Heart left ventricle (tissue), 13 donors: ENCODE results near the gene ANKMY2.

ENCODE experiments used
- CTCF ChIP-seq, 12 donors: fragments of 200-600 bp; sonication (generic) in 4 of 12; IDR thresholded peaks; one replicate each; pipeline versions ENCODE4 v1.5.0 to v1.8.0; 2018 to 2022; ENCODE audit warnings: antibody characterized with exemption in 12 of 12, mild to moderate bottlenecking in 5 of 12
- POLR2A ChIP-seq, 2 donors: fragments of 450-650 bp; IDR thresholded peaks; one replicate each; pipeline ENCODE4 v1.6.1; 2017; ENCODE audit warnings: antibody characterized with exemption in 2 of 2, mild to moderate bottlenecking in 2 of 2, moderate library complexity in 2 of 2
- donor health status: ischemic (EF 13 %, LVEDD 7.1; RV severe dilation, severe dysfunction).
- donor health status: DM: no; HTN: yes; CAD: no.
- donor health status: DM: no; HTN: no; CAD: no.
- donor health status: ischemic (EF 25% LVEDD 6.9; RV normal size, moderate dysfunction).
- donor health status: ischemic (EF 25% LVEDD 5.7; RV mildly dilated, moderate dysfunction).
- donor health status: ischemic (EF 35%, LVEDD 5.7; RV mildly dilated, moderate dysfunction).
- donor health status: nonischemic (EF 11% LVEDD 7.7; RV severe dilation, severe dysfunction).
- donor health status: DM: yes; HTN: yes; CAD: no.
- donor health status: PGD.
- donor health status: ischemic (EF 29% LVEDD 5.4; RV normal size, mild dysfunction).
- donor health status: nonischemic (EF 23%, LVEDD 6.1; RV moderate dilation, normal function).

- TF ChIP-seq POLR2A (IDR thresholded peaks at IDR 0.05) = no peak
- no peak for TF ChIP-seq CTCF (IDR thresholded peaks at IDR 0.05)
Measured at GRCh38 chr7:16627236-16627635, 18.3 kb downstream of the ANKMY2 start.
